A673 (cell line): ENCODE results near the gene CDIPT. TPM values are rescaled to one million over a fixed set of nuclear protein-coding genes. Genes with fewer than 3 reads are reported as not detected.

ENCODE experiments used
- BruUV-seq: library from RNA; stranded (reverse); fragments of 400-500 nt; replicated peaks from 2 replicates; lab custom pipeline; 2021; lab: Mats Ljungman, UMichigan
- CTCF ChIA-PET: fragments of 300-600 bp; sonication (Branson Sonifier 250); formaldehyde crosslinking; loops from one replicate; lab custom pipeline; 2022; ENCODE audit warnings: antibody characterized with exemption; lab: Charles Lee
- POLR2A ChIA-PET: fragments of 300-600 bp; sonication (Branson Sonifier 250); formaldehyde crosslinking; loops from one replicate; lab custom pipeline; 2022; ENCODE audit warnings: antibody characterized with exemption; ENCODE audit not compliant: low non-redundant PET; lab: Charles Lee
- DNase-seq: peaks from one replicate; pipeline ENCODE4 v3.0.0-alpha.2; 2015; ENCODE audit warnings: low spot score
- H3K27ac ChIP-seq: fragments of 200-600 bp; sonication (generic); 2 replicates; pipeline ENCODE4 v1.5.1; 2016; ENCODE audit warnings: mixed run types, low read depth, mild to moderate bottlenecking, mixed read lengths, antibody characterized with exemption, low read length; ENCODE audit not compliant: poor library complexity, severe bottlenecking
- H3K27me3 ChIP-seq: fragments of 200-600 bp; sonication (generic); replicated peaks from 2 replicates; pipeline ENCODE4 v1.6.1; 2017; ENCODE audit warnings: mixed run types, low read depth, mild to moderate bottlenecking, mixed read lengths, antibody characterized with exemption, low read length; ENCODE audit not compliant: insufficient read depth, poor library complexity
- H3K36me3 ChIP-seq: fragments of 200-600 bp; sonication (generic); 2 replicates; pipeline ENCODE4 v1.6.1; 2016; ENCODE audit warnings: mixed run types, mild to moderate bottlenecking, mixed read lengths, antibody characterized with exemption, low read length; ENCODE audit not compliant: insufficient read depth, poor library complexity, severe bottlenecking
- H3K4me1 ChIP-seq: fragments of 200-600 bp; sonication (generic); 2 replicates; pipeline ENCODE4 v1.6.1; 2017; ENCODE audit warnings: mixed run types, mild to moderate bottlenecking, mixed read lengths, antibody characterized with exemption, low read length; ENCODE audit not compliant: insufficient read depth, poor library complexity, severe bottlenecking
- H3K4me3 ChIP-seq: fragments of 200-600 bp; sonication (generic); 2 replicates; pipeline ENCODE4 v1.5.1; 2016; ENCODE audit warnings: low read depth, mixed run types, mild to moderate bottlenecking, mixed read lengths, low read length; ENCODE audit not compliant: poor library complexity, severe bottlenecking
- H3K9me3 ChIP-seq: fragments of 200-600 bp; sonication (generic); 2 replicates; pipeline ENCODE4 v1.6.1; 2016; ENCODE audit warnings: mixed run types, low read depth, mild to moderate bottlenecking, mixed read lengths, antibody characterized with exemption, low read length; ENCODE audit not compliant: poor library complexity, severe bottlenecking
- EZH2 ChIP-seq: fragments of 200-600 bp; sonication (generic); IDR thresholded peaks from 2 replicates; pipeline ENCODE4 v1.6.1; 2017; ENCODE audit warnings: borderline replicate concordance, low read depth, mild to moderate bottlenecking, mixed read lengths, antibody characterized with exemption, low read length; ENCODE audit not compliant: poor library complexity, severe bottlenecking
- intact Hi-C: fragments of 100-400 bp; cut with micrococcal nuclease; formaldehyde crosslinking; loops from one replicate; pipeline ENCODE4 v1.10.0; 2022; ENCODE audit not compliant: unreplicated experiment
- total RNA-seq: library from RNA; stranded (reverse); gene quantifications from 2 replicates; pipeline ENCODE4 v1.2.3, GENCODE V29; 2021
- TF ChIP-seq, protein P1 (sequence below): fragments of 300-800, 200-600 bp; sonication (generic); conservative IDR thresholded peaks from 2 replicates; pipeline ENCODE4 v1.5.1; 2017; ENCODE audit warnings: low read depth, mild to moderate bottlenecking, antibody characterized with exemption, low read length, moderate library complexity, mixed read lengths

CDIPT gene
- total RNA-seq, 1 experiment from 2014 or later = 51.7 TPM

DNA sequence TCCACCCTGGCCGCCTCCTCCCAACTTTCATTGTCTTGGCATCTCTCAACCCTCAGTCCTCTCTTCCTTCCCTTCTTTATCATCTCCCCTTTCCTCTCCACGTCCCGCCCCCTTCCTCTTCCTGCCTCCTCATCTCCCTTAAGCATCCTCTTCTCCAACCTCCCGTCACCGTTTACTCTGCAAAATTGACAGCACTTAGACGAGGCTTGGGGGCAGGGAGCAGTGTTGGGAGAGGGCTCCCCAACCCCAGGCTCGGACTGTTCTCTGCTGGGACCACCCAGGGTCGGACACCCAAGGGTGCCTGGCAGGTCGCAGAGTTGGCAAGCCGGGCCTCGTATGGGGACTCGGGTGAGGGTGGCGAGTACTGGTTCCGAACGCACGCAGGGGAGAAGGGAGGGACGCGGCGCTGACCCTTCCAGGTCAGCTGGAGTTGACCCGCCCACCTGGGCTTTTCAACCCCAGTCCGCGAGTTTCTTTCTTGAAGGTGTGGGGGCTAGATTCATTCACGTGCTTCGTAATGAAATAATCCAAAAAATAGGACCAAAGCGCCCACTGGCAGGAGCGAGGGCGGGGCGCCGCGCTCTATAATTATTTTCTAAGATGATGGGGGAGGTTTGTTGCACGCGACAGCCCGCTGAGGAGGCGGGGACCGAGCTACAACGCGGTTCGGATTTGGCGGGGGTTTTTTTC is 47.8 kb downstream of the CDIPT start:
- DNase-seq = peak; percentile 50
- Histone ChIP-seq H3K27me3 (no peaks in the 10 kb centered on the region), H3K27ac (peak overlapping the region; percentile 92), H3K9me3 (no peaks in the 10 kb centered on the region), H3K4me3 (peak overlapping the region; percentile 87), H3K4me1 (peaks cover 48% of the 10 kb centered on the region), H3K36me3 (peaks cover 25% of the 10 kb centered on the region)
- POLR2A ChIA-PET = no interaction called here
- TSS peak; percentile 48 for BruUV-seq
- CTCF ChIA-PET = interaction anchor here (0.6 to 1.5 kb wide), 5 partner anchors 8 to 216 kb away, joined by 3 to 22 read pairs (median 5); partner anchors contain the start of gene MAZ
- intact Hi-C loops = loop anchor here (10.0 kb wide), 1 partner anchor 50 kb away; the partner anchor contains the start of gene CDIPT
- no peak for TF ChIP-seq EZH2
- TF ChIP-seq, protein P1, sequence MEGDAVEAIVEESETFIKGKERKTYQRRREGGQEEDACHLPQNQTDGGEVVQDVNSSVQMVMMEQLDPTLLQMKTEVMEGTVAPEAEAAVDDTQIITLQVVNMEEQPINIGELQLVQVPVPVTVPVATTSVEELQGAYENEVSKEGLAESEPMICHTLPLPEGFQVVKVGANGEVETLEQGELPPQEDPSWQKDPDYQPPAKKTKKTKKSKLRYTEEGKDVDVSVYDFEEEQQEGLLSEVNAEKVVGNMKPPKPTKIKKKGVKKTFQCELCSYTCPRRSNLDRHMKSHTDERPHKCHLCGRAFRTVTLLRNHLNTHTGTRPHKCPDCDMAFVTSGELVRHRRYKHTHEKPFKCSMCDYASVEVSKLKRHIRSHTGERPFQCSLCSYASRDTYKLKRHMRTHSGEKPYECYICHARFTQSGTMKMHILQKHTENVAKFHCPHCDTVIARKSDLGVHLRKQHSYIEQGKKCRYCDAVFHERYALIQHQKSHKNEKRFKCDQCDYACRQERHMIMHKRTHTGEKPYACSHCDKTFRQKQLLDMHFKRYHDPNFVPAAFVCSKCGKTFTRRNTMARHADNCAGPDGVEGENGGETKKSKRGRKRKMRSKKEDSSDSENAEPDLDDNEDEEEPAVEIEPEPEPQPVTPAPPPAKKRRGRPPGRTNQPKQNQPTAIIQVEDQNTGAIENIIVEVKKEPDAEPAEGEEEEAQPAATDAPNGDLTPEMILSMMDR = no peak

DNA sequence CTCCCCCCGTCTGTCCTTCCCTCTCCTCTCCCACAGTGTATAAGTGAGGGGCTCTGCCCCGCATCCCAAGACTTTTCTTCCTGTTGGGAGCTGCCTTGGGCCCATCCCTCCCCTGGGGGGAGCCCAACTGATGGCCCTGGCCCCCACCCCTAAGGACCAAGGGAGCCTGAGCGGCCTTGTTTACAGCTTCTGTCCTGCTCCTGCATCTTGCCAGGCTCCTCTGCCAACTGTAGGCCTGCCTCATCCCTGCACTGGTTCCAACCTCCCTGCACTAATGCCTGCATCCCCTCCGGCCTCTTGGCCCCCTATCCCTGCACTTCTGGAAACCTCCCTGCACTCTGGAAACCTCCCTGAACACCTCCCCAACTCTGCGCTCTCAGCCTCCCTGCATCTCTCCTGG is 48.4 kb downstream of the CDIPT start:
- ChIA-PET CTCF (no interaction called here), POLR2A (no interaction called here)
- peaks cover 48% of the 10 kb centered on the region for H3K4me1 ChIP-seq
- TF ChIP-seq EZH2 = no peak
- TF ChIP-seq, protein P1 = no peak
- peak overlapping the region; percentile 92 for H3K27ac ChIP-seq
- H3K27me3 ChIP-seq = no peaks in the 10 kb centered on the region
- BruUV-seq = no TSS peak
- intact Hi-C loops = loop anchor here (10.0 kb wide), 1 partner anchor 50 kb away; the partner anchor contains the start of gene CDIPT
- H3K36me3 ChIP-seq = peaks cover 25% of the 10 kb centered on the region
- no peaks in the 10 kb centered on the region for H3K9me3 ChIP-seq
- peak overlapping the region; percentile 87 for H3K4me3 ChIP-seq
- no peak for DNase-seq

DNA sequence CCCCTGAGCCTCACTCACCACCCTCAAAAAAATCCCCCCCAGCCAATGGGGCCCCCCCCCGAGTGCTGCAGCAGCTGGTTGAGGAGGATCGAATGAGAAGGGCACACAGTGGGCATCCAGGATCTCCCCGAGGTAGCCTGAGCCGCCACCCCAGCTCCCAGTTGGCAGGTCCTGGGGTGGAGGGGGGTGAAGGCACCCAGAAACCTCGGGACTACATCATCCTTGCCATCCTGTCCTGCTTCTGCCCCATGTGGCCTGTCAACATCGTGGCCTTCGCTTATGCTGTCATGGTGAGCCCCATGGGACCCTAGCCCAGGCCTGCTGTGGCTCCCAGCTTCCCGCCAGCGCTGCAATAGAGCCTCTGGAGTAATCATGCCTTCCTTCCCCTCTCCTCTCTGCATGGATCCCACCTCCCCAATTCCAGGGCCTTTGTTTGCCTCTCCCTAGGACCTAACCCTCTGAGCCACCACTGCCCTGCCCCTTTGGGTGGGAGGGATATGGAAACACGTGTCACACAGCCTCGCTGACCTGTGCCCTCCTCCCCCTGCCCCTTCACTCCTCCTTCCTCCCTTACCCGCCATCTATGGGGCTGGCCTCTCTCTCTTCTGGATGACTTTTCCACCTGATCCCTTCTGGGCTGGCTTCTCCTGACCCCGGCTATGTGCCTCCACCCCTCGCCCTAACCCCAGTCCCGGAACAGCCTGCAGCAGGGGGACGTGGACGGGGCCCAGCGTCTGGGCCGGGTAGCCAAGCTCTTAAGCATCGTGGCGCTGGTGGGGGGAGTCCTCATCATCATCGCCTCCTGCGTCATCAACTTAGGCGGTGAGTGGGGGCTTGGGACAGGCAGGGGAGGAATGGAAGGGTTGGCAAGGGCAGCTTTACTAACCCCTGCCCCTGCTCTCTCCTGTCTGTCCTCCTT is 49.1 kb downstream of the CDIPT start:
- no TSS peak for BruUV-seq
- no peaks in the 10 kb centered on the region for H3K27me3 ChIP-seq
- H3K9me3 ChIP-seq = no peaks in the 10 kb centered on the region
- POLR2A ChIA-PET = interaction anchor here (0.6 kb wide), 1 partner anchor 245 kb away, joined by 3 read pairs; no protein-coding TSS in a partner anchor
- TF ChIP-seq EZH2 = no peak
- TF ChIP-seq, protein P1 = no peak
- peak overlapping the region; percentile 92 for H3K27ac ChIP-seq
- peaks cover 25% of the 10 kb centered on the region for H3K36me3 ChIP-seq
- H3K4me1 ChIP-seq = peaks cover 53% of the 10 kb centered on the region
- DNase-seq = no peak
- CTCF ChIA-PET = no interaction called here
- no peak overlapping the region for H3K4me3 ChIP-seq
- intact Hi-C loops = loop anchor here (10.0 kb wide), 1 partner anchor 51 kb away; the partner anchor contains the start of gene CDIPT
